Amniotic stem cell (primary cell): ENCODE measurements around the gene XKR7.
"Not testable (repeated sequence)": the region's sequence is repeated elsewhere in the genome, so short reads cannot be mapped to it uniquely, and the experiment has no call there.

Experiments
- DNase-seq: peaks from one replicate; lab custom pipeline; 2025; lab: John Stamatoyannopoulos, UW

XKR7 gene

GRCh38 chr20:32012159-32012688 is 44.3 kb downstream of the XKR7 start:
- no peak for DNase-seq

- no peak for DNase-seq
Measured at GRCh38 chr20:32013326-32013725, 45.4 kb downstream of the XKR7 start.

- no peak for DNase-seq
Measured at GRCh38 chr20:32017711-32018251, 49.8 kb downstream of the XKR7 start.

- DNase-seq: no peak
Measured at GRCh38 chr20:32018269-32019155, 50.6 kb downstream of the XKR7 start.

GRCh38 chr20:32019156-32019510 is 51.2 kb downstream of the XKR7 start:
- DNase-seq: no peak

GRCh38 chr20:32019563-32020463 is 51.9 kb downstream of the XKR7 start:
- DNase-seq: no peak

- DNase-seq: no peak
Measured at GRCh38 chr20:32021091-32021490, 53.1 kb downstream of the XKR7 start.

- DNase-seq: no peak
Measured at GRCh38 chr20:32024683-32025295, 56.8 kb downstream of the XKR7 start.

- no peak for DNase-seq
Measured at GRCh38 chr20:32027643-32028042, 59.7 kb downstream of the XKR7 start.

GRCh38 chr20:32028647-32029372 is 60.9 kb downstream of the XKR7 start:
- no peak for DNase-seq

GRCh38 chr20:32029561-32029960 is 61.6 kb downstream of the XKR7 start:
- DNase-seq: no peak

GRCh38 chr20:32031007-32031958 is 63.3 kb downstream of the XKR7 start:
- DNase-seq: peak; percentile 51

- no peak for DNase-seq
Measured at GRCh38 chr20:32033316-32033715, 65.4 kb downstream of the XKR7 start.

- not testable (repeated sequence) for DNase-seq
Measured at GRCh38 chr20:32033721-32034120, 65.8 kb downstream of the XKR7 start.

- DNase-seq: no peak
Measured at GRCh38 chr20:32034581-32035425, 66.9 kb downstream of the XKR7 start.

- DNase-seq: no peak
Measured at GRCh38 chr20:32035426-32035779, 67.5 kb downstream of the XKR7 start.

GRCh38 chr20:32036252-32036651 is 68.3 kb downstream of the XKR7 start:
- DNase-seq: no peak

- no peak for DNase-seq
Measured at GRCh38 chr20:32036716-32037485, 69.0 kb downstream of the XKR7 start.
